ENCODE measurements around the gene MAGI2. TPM values are rescaled to one million over a fixed set of nuclear protein-coding genes. Genes with fewer than 3 reads are reported as not detected.

The MAGI2 gene
- total RNA-seq, 6 experiments from 2014 or later, result 1.2 to 4.0 (median 2.4) TPM

DNA sequence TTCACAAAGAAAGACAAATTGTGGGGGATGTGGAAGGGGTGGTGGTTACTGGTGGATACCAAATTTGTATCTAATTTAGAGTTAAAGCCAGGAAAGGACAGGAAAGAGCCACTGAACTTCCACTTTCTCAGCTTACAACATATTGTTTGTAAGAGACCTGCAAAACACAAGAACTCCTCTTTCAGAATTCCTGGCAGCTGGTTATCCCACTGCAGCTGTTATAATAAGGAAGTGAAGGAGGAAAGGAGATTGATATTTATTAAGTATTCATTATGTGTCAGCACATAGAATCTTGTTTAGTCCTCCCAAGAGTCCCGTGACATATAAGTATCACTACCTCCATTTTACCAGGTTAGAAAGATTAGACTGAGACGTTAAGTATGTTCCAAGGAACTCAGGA is 1173.2 kb downstream of the MAGI2 start:
- no peak for ATAC-seq
- H3K4me1 ChIP-seq, result no peaks in the 10 kb centered on the region
- intact Hi-C loops (cut with DNase I), result no loop called here
- no peak for DNase-seq
- no peaks in the 10 kb centered on the region for H3K36me3 ChIP-seq
- H3K4me3 ChIP-seq, result no peak overlapping the region
- no peaks in the 10 kb centered on the region for H3K27me3 ChIP-seq
- no peaks in the 10 kb centered on the region for H3K9me3 ChIP-seq
- 51% methylated on average over 2 of the region's 2 CpGs for WGBS (ENCODE audit: insufficient coverage, low coverage, low lambda C conversion rate, missing lambda C conversion rate)
- TF ChIP-seq CTCF (IDR thresholded peaks at IDR 0.05) (no peak), POLR2A (IDR thresholded peaks at IDR 0.05) (no peak)
- no peak overlapping the region for H3K27ac ChIP-seq

DNA sequence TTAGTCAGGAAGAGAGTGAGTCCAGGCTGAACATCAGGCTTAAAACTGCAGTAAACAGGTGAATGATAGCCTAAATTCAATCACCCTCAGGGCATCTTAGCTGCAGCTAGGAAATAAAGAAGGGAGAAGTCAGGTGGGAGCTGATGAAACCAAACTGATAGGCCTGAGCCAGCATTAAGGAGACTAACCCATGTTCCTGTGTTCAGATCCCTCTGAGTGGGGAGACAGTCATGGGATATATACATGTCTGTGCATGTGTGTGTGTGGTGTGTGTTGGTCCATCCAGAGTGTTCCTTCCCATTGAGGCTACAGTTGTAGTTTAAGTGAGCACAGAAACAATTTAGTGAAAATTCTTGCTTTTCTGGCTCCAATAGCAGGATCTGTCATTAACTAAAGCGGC is 1174.0 kb downstream of the MAGI2 start:
- ATAC-seq (no peak), DNase-seq (no peak)
- no peaks in the 10 kb centered on the region for H3K9me3 ChIP-seq
- H3K27me3 ChIP-seq, result no peaks in the 10 kb centered on the region
- intact Hi-C loops (cut with DNase I), result no loop called here
- no peak overlapping the region for H3K4me3 ChIP-seq
- WGBS (ENCODE audit: insufficient coverage, low coverage, low lambda C conversion rate, missing lambda C conversion rate), result 100% methylated on average over 1 of the region's 1 CpG
- H3K27ac ChIP-seq, result no peak overlapping the region
- TF ChIP-seq POLR2A (IDR thresholded peaks at IDR 0.05) (no peak), CTCF (IDR thresholded peaks at IDR 0.05) (no peak)
- H3K36me3 ChIP-seq, result no peaks in the 10 kb centered on the region
- no peaks in the 10 kb centered on the region for H3K4me1 ChIP-seq

DNA sequence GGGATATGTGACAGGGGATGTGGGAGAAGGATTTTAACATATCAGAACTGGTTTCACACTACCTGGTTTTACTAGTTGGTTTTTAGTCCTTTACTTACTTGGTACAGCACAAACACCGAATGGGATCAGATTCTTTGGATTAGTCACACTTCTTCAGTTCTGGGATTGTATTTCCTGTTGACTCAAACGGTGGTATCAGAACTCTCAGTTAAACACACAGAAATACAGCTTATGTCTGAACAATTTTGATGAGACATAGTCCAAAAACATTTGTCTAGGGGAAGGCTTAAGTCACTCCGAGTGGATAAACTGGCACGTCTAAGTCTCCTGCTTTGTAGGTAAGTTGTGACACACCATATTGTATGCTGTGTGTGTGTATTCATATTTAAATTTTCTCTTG is 1174.4 kb downstream of the MAGI2 start:
- H3K27ac ChIP-seq, result no peak overlapping the region
- no peaks in the 10 kb centered on the region for H3K4me1 ChIP-seq
- H3K27me3 ChIP-seq, result no peaks in the 10 kb centered on the region
- WGBS (ENCODE audit: insufficient coverage, low coverage, low lambda C conversion rate, missing lambda C conversion rate), result 63% methylated on average over 4 of the region's 4 CpGs
- H3K9me3 ChIP-seq, result no peaks in the 10 kb centered on the region
- DNase-seq (no peak), ATAC-seq (no peak)
- intact Hi-C loops (cut with DNase I), result no loop called here
- H3K36me3 ChIP-seq, result no peaks in the 10 kb centered on the region
- H3K4me3 ChIP-seq, result no peak overlapping the region
- TF ChIP-seq CTCF (IDR thresholded peaks at IDR 0.05) (no peak), POLR2A (IDR thresholded peaks at IDR 0.05) (no peak)

DNA sequence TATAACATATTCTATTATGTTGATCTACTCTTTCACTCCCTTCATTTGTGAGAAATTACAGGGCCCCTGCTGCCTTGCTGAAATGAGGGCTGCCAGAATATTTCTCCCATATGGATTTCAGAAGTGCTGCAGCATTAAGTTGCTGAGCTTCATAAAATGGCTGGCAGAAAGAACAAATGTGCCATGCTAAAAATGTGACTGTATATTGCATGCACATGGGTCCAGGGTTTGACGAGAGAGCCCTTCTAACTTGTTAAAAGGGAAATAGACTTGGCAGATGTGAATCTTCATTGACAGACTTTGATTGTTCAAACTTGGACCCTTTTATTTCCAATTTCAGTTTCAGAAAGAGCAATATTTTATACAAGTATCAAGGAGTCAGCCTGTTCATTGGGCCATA is 1186.3 kb downstream of the MAGI2 start:
- TF ChIP-seq CTCF (IDR thresholded peaks at IDR 0.05), result no peak
- TF ChIP-seq POLR2A (IDR thresholded peaks at IDR 0.05), result no peak

DNA sequence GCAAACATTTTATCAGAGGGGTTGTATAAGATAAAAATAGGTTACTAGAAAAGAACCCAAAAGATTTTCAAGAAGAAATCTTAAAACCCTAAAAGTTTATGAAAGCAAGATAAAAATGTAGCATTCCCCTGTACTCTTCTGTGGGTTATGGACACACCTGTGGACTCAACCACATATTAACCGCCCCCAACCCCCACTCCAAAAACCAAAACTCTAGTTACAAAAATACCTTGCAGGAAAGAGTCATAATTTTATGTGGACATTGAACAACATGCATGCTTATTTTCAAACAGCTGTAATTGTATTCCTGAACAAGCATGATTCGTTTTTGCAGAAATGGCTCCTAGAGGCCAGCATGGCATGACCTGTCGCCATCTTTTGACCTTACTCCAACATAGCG is 1188.0 kb downstream of the MAGI2 start:
- Histone ChIP-seq H3K4me3 (no peak overlapping the region), H3K4me1 (no peaks in the 10 kb centered on the region), H3K27ac (no peak overlapping the region), H3K36me3 (no peaks in the 10 kb centered on the region), H3K27me3 (no peaks in the 10 kb centered on the region), H3K9me3 (no peaks in the 10 kb centered on the region)
- intact Hi-C loops (cut with DNase I), result no loop called here
- ATAC-seq (no peak), DNase-seq (no peak)
- TF ChIP-seq POLR2A (IDR thresholded peaks at IDR 0.05) (no peak), CTCF (IDR thresholded peaks at IDR 0.05) (no peak)
- 65% methylated on average over 4 of the region's 4 CpGs for WGBS (ENCODE audit: insufficient coverage, low coverage, low lambda C conversion rate, missing lambda C conversion rate)

More for the DNA sequence above, 1186.3 kb downstream of the MAGI2 start:
- ATAC-seq (no peak), DNase-seq (no peak)
- no peaks in the 10 kb centered on the region for H3K4me1 ChIP-seq
- H3K36me3 ChIP-seq, result no peaks in the 10 kb centered on the region
- H3K9me3 ChIP-seq, result no peaks in the 10 kb centered on the region
- intact Hi-C loops (cut with DNase I), result no loop called here
- H3K27ac ChIP-seq, result no peak overlapping the region
- H3K4me3 ChIP-seq, result no peak overlapping the region
- H3K27me3 ChIP-seq, result no peaks in the 10 kb centered on the region
- 78% methylated on average over 1 of the region's 1 CpG for WGBS (ENCODE audit: insufficient coverage, low coverage, low lambda C conversion rate, missing lambda C conversion rate)
